RPMI7951 (cell line): Measurements from ENCODE around the gene NAXE. TPM values are rescaled to one million over a fixed set of nuclear protein-coding genes. Genes with fewer than 3 reads are reported as not detected.
"Not testable (repeated sequence)": the region's sequence is repeated elsewhere in the genome, so short reads cannot be mapped to it uniquely, and the experiment has no call there.

Source experiments
- DNase-seq: peaks from one replicate; pipeline ENCODE4 v3.0.0-alpha.2; 2012; ENCODE audit warnings: low read depth
- total RNA-seq: library from RNA; depleted of rRNA; stranded (reverse); fragments of >200 nt; shearing (Covaris generic); gene quantifications from 2 replicates; pipeline ENCODE4 v1.2.3, GENCODE V29; 2014

The NAXE gene
- total RNA-seq, 1 experiment from 2014 or later: 85.4 TPM

DNA sequence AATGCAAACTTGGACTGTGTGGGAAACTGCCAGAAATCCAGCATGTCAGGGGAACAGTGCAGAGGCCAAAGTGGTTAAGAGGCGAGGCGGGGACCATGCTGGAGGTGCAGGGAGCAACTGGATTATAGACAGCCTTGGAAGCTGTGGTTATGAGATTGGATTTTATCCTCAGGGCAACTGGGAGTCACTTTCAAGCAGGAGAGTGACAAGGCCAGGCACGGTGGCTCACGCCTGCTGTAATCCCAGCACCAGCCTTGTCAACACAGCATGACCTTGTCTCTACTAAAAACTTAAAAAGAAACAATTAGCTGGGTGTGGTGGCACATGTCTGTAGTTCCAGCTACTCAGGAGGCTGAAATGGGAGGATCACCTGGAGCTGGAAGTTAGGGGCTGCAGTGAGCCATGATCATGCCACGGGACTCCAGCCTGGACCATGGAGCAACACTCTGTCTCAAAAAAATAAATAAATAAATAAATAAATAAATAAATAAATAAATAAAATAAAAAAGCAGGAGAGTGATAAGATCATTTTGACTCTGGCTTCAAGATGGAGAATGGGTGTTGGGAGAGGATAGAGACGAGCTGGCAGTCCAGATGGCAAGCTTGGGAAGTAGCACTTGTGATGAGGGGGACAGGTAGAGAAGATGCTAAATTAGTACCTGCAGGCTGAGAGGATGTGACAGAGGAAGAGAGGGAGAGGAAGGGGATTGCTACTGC, 31.2 kb downstream of the NAXE start:
- DNase-seq: no peak

GRCh38 chr1:156623946-156624813, 32.6 kb downstream of the NAXE start:
- DNase-seq: no peak

GRCh38 chr1:156624814-156625435, 33.3 kb downstream of the NAXE start:
- DNase-seq: no peak

DNA sequence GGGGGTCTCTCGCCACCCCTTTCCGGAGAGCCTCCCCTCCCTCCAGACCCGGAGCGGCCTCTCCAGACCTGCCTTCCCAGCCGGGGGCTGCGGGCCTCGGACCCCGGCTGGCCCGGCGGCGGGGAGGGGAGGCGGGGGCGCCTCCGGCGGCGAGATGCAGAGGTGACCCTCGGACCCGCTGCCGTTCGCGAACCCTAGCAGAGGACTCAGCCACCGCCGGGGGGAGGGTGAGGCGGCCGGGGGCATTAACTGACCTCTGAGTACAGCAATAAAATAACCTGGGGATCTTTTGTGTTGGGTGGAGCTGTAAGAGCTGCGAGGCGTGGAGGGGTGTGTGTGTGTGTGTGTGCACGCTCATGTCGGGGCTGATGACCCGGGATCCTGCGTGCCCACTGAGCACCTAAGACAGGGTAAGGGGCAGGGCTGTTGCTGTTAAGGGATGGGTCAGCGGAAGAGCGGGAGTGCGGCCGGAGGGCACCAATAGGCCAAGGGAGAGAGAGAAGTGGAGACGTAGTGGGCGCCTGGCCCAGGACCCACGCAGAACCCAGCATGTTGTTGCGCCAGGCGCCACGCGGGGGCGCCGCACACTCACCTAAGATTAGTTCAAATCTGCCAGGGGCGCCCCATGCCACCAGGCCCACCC, 34.0 kb downstream of the NAXE start:
- DNase-seq: peak; percentile 23

DNA sequence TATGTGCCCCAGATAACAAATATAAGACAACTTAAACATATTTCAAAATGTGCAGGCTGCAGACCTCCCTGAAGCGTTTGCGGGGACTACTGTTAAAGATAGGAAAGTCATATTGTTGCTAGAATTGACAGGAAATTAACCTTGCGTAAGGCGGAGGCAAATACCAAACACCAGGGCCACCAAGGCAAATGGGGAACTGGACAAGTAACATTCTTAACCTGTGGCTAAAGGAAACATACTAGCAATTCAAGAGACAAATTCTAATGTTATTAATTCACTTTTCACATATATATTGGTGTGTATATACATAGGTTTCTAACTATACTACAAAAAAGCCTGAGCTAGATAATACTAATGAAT, 34.5 kb downstream of the NAXE start:
- DNase-seq: no peak

DNA sequence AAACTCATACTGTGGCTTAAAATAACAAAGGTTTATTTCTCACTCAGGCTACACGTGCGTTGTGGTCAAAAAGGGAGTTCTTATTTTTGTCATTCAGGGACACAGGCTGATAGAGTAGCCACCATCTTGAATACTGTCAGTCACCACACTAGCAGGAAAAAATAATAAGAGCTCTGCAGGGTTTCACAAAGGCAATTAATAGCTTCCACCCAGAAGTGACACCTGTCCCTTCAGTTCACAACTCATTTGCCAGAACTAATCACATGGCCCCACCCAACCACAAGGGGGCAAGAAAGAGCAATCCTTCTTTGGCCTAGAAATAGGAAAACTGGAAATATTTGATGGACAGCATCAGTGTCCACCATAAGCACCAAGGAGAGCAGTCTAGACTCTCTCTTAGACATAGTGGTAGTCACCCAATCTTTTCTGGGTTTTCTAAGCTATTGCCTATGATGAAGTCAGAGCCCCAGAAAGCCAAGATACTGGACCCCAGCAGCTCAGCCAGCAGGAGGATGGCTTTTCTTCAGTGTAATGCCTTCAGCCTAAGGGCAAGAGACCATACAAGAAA, 35.8 kb downstream of the NAXE start:
- DNase-seq: peak; percentile 50

DNA sequence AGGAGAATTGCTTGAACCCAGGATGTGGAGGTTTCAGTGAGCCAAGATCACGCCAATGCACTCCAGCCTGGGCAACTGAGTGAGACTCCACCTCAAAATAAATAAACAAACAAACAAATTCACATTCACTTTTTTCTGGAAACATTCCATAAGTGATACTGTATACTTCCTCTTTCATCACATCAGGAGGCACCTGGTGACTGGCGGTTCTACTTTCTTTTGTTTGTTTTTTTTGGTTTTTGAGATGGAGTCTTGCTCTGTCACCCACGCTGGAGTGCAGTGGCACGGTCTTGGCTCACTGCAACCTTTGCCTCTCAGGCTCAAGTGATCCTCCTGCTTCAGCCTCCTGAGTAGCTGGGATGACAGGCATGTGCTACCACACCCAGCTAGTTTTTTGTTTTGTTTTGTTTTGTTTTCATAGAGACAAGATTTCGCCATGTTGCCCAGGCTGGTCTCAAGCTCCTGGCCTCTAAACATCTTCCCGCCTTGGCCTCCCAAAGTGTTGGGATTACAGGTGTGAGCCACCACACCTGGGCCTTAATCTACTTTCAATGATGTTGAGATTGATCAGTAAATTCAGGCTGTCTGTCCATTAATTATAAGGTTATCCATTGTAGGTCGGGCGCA, 38.4 kb downstream of the NAXE start:
- DNase-seq: no peak

DNA sequence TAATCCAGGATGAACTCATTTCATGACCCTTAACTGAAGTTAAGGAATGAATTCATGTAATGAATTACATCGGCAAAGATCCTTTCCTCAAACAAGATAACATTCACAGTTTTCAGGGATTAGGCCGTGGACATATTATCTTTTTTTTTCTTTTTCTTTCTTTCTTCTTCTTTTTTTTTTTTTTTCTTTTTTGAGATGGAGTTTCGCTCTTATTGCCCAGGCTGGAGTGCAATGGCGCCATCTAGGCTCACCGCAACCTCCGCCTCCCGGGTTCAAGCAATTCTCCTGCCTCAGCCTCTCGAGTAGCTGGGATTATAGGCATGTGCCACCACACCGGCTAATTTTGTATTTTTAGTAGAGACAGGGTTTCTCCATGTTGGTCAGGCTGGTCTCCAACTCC, 39.6 kb downstream of the NAXE start:
- not testable (repeated sequence) for DNase-seq

DNA sequence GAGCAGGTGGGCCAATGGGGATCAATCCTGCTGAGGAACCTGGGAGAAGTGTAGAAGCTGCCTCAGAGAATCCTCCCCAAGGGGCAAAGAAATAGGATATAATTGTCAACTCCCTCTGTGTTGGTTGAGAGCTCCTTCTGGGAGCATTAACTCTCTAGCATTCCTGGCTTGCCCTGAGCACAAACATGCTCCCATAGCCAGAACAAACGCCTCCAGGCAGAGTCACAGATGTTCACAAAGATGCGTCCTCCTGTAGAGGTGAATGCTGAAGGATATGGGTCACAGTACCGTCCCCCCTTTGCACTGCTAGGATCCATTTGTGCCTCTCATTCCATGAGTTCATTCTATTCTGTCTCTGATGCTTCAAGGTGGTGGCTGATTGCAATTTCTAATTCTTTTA, 40.8 kb downstream of the NAXE start:
- no peak for DNase-seq

GRCh38 chr1:156638189-156638985, 46.8 kb downstream of the NAXE start:
- DNase-seq: no peak

GRCh38 chr1:156639601-156640101, 48.1 kb downstream of the NAXE start:
- DNase-seq: peak; percentile 93

GRCh38 chr1:156640842-156641706, 49.5 kb downstream of the NAXE start:
- DNase-seq: no peak

DNA sequence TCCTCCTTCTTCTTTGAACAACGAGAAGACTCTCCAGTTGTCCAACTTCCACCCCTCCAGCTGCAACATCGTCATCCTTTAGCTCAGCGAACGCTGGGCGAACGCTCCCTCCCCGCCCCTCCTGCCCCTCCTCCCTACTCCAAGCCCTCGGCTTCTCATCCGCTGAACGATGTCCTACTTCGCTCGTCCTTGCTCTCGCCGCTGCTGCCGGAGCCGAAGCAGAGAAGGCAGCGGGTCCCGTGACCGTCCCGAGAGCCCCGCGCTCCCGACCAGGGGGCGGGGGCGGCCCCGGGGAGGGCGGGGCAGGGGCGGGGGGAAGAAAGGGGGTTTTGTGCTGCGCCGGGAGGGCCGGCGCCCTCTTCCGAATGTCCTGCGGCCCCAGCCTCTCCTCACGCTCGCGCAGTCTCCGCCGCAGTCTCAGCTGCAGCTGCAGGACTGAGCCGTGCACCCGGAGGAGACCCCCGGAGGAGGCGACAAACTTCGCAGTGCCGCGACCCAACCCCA, 50.2 kb downstream of the NAXE start, which contains the start of gene BCAN:
TSS of gene BCAN (plus strand) at position 357 of the 504 bp plus-strand sequence. CDS start 3,938 bp downstream, outside the sequence.
- no peak for DNase-seq

GRCh38 chr1:156642265-156643048, 50.9 kb downstream of the NAXE start:
- DNase-seq: no peak

DNA sequence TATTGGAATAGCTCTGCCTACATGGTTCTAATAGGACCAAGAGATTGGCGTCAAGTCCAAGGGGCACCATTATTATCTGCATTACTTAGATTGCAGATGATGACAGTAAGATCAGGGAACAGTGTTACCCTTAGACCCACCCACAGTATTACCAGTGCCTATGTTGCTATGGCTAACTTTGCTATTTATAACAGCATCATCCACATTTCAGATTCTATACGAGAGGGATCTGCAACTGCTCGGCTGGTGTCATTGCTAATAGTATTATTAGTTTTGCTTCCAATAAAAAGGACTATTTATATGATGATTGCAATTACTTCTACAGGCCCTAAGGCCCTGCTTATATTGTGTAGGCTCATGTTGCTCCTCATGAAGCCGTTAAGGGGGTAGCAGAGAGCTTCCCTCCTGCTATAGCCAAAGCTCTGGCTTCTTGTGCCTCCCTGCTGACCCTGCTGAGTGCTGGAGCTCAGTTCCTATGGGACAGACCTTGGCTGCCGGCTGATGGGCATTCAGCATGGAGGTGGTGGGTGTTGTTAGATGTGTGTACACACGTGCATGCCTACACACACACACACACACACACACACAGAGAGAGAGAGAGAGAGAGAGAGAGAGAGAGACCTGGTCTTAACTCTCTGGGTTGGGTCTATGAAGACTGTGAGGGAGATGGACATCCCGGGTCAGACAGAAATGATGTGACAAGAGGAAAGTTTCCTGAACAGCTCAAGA, 51.6 kb downstream of the NAXE start:
- DNase-seq: no peak

- no peak for DNase-seq
Measured at GRCh38 chr1:156643778-156644092, 52.2 kb downstream of the NAXE start.
